Activated T-cell treated with anti-CD3 and anti-CD28 coated beads, Interleukin-2, amount 50 U/mL, for 24 hours (primary cell): ENCODE measurements around the gene ZNF81.
A peak's percentile ranks its signal among the peaks of the same experiment; 100 is the strongest.
"Not testable (repeated sequence)": the region's sequence is repeated elsewhere in the genome, so short reads cannot be mapped to it uniquely, and the experiment has no call there.

Experiments used
- DNase-seq: peaks from one replicate; pipeline ENCODE4 v3.0.0-alpha.2; 2020
- H3K27ac Mint-ChIP-seq: 2 replicates; pipeline ENCODE4 v1.8.0; 2020; ENCODE audit warnings: mild to moderate bottlenecking, mixed read lengths
- H3K27me3 Mint-ChIP-seq: 2 replicates; pipeline ENCODE4 v1.8.0; 2020; ENCODE audit warnings: mixed read lengths
- H3K36me3 Mint-ChIP-seq: 2 replicates; pipeline ENCODE4 v1.8.0; 2020; ENCODE audit warnings: low read depth, mixed read lengths
- H3K4me1 Mint-ChIP-seq: 2 replicates; pipeline ENCODE4 v1.8.0; 2020; ENCODE audit warnings: low read depth, mixed read lengths
- H3K4me3 Mint-ChIP-seq: 2 replicates; pipeline ENCODE4 v1.8.0; 2020; ENCODE audit warnings: mild to moderate bottlenecking, moderate library complexity, mixed read lengths
- H3K9me3 Mint-ChIP-seq: 2 replicates; pipeline ENCODE4 v1.8.0; 2020; ENCODE audit warnings: mixed read lengths

The ZNF81 gene

GRCh38 chrX:47815901-47816845, 20.5 kb upstream of the ZNF81 start:
- H3K4me1 Mint-ChIP-seq, result no peaks in the 10 kb centered on the region
- no peaks in the 10 kb centered on the region for H3K9me3 Mint-ChIP-seq
- H3K27ac Mint-ChIP-seq, result no peak overlapping the region
- H3K27me3 Mint-ChIP-seq, result peaks cover 65% of the 10 kb centered on the region
- no peaks in the 10 kb centered on the region for H3K36me3 Mint-ChIP-seq
- DNase-seq, result no peak
- H3K4me3 Mint-ChIP-seq, result no peak overlapping the region

GRCh38 chrX:47817421-47817820, 19.3 kb upstream of the ZNF81 start:
- Mint-ChIP-seq H3K4me3 (no peak overlapping the region), H3K4me1 (no peaks in the 10 kb centered on the region), H3K27ac (no peak overlapping the region), H3K27me3 (peaks cover 57% of the 10 kb centered on the region), H3K36me3 (no peaks in the 10 kb centered on the region), H3K9me3 (no peaks in the 10 kb centered on the region)
- no peak for DNase-seq

GRCh38 chrX:47817897-47818296, 18.8 kb upstream of the ZNF81 start:
- no peak for DNase-seq
- Mint-ChIP-seq H3K27me3 (peaks cover 57% of the 10 kb centered on the region), H3K36me3 (no peaks in the 10 kb centered on the region), H3K4me1 (peaks cover 2% of the 10 kb centered on the region), H3K4me3 (no peak overlapping the region), H3K9me3 (no peaks in the 10 kb centered on the region), H3K27ac (no peak overlapping the region)

- no peaks in the 10 kb centered on the region for H3K9me3 Mint-ChIP-seq
- no peaks in the 10 kb centered on the region for H3K36me3 Mint-ChIP-seq
- H3K4me1 Mint-ChIP-seq, result no peaks in the 10 kb centered on the region
- no peak for DNase-seq
- peaks cover 20% of the 10 kb centered on the region for H3K27me3 Mint-ChIP-seq
- H3K4me3 Mint-ChIP-seq, result no peak overlapping the region
- no peak overlapping the region for H3K27ac Mint-ChIP-seq
These were observed 7.7 kb upstream of the ZNF81 start for GRCh38 chrX:47828984-47829383.

GRCh38 chrX:47831788-47832187, 4.9 kb upstream of the ZNF81 start:
- peak; percentile 63 for DNase-seq
- Mint-ChIP-seq H3K27ac (no peak overlapping the region), H3K4me3 (no peak overlapping the region), H3K27me3 (peaks cover 12% of the 10 kb centered on the region), H3K9me3 (no peaks in the 10 kb centered on the region), H3K36me3 (peaks cover 6% of the 10 kb centered on the region), H3K4me1 (peaks cover 11% of the 10 kb centered on the region)

- no peaks in the 10 kb centered on the region for H3K9me3 Mint-ChIP-seq
- no peak overlapping the region for H3K27ac Mint-ChIP-seq
- peaks cover 24% of the 10 kb centered on the region for H3K4me1 Mint-ChIP-seq
- peaks cover 18% of the 10 kb centered on the region for H3K36me3 Mint-ChIP-seq
- H3K4me3 Mint-ChIP-seq, result no peak overlapping the region
- DNase-seq, result no peak
- peaks cover 13% of the 10 kb centered on the region for H3K27me3 Mint-ChIP-seq
These were observed 1.7 kb downstream of the ZNF81 start for GRCh38 chrX:47838361-47838760.

- H3K36me3 Mint-ChIP-seq, result peaks cover 19% of the 10 kb centered on the region
- H3K27me3 Mint-ChIP-seq, result peaks cover 20% of the 10 kb centered on the region
- no peak overlapping the region for H3K4me3 Mint-ChIP-seq
- no peak overlapping the region for H3K27ac Mint-ChIP-seq
- no peak for DNase-seq
- H3K9me3 Mint-ChIP-seq, result no peaks in the 10 kb centered on the region
- peaks cover 21% of the 10 kb centered on the region for H3K4me1 Mint-ChIP-seq
These were observed 3.4 kb downstream of the ZNF81 start for GRCh38 chrX:47840111-47840510.

GRCh38 chrX:47843363-47843762, 6.7 kb downstream of the ZNF81 start:
- Mint-ChIP-seq H3K4me3 (no peak overlapping the region), H3K36me3 (peaks cover 34% of the 10 kb centered on the region), H3K4me1 (peaks cover 5% of the 10 kb centered on the region), H3K27me3 (peaks cover 31% of the 10 kb centered on the region), H3K9me3 (no peaks in the 10 kb centered on the region), H3K27ac (no peak overlapping the region)
- no peak for DNase-seq

- Mint-ChIP-seq H3K9me3 (no peaks in the 10 kb centered on the region), H3K4me3 (no peak overlapping the region), H3K27me3 (peaks cover 31% of the 10 kb centered on the region), H3K36me3 (peaks cover 36% of the 10 kb centered on the region), H3K4me1 (peaks cover 2% of the 10 kb centered on the region), H3K27ac (no peak overlapping the region)
- DNase-seq, result no peak
These were observed 7.4 kb downstream of the ZNF81 start for GRCh38 chrX:47844117-47844516.

- H3K36me3 Mint-ChIP-seq, result peaks cover 37% of the 10 kb centered on the region
- H3K9me3 Mint-ChIP-seq, result no peaks in the 10 kb centered on the region
- H3K27ac Mint-ChIP-seq, result no peak overlapping the region
- H3K4me3 Mint-ChIP-seq, result no peak overlapping the region
- DNase-seq, result no peak
- peaks cover 31% of the 10 kb centered on the region for H3K27me3 Mint-ChIP-seq
- peaks cover 6% of the 10 kb centered on the region for H3K4me1 Mint-ChIP-seq
These were observed 9.3 kb downstream of the ZNF81 start for GRCh38 chrX:47846040-47846439.

- no peaks in the 10 kb centered on the region for H3K9me3 Mint-ChIP-seq
- peaks cover 5% of the 10 kb centered on the region for H3K4me1 Mint-ChIP-seq
- peaks cover 52% of the 10 kb centered on the region for H3K36me3 Mint-ChIP-seq
- peaks cover 28% of the 10 kb centered on the region for H3K27me3 Mint-ChIP-seq
- no peak for DNase-seq
- no peak overlapping the region for H3K4me3 Mint-ChIP-seq
- H3K27ac Mint-ChIP-seq, result no peak overlapping the region
These were observed 13.1 kb downstream of the ZNF81 start for GRCh38 chrX:47849778-47850177.

GRCh38 chrX:47850389-47850788, 13.7 kb downstream of the ZNF81 start:
- Mint-ChIP-seq H3K27me3 (peaks cover 25% of the 10 kb centered on the region), H3K36me3 (peaks cover 49% of the 10 kb centered on the region)
- H3K9me3 Mint-ChIP-seq, H3K27ac Mint-ChIP-seq, H3K4me1 Mint-ChIP-seq, DNase-seq, H3K4me3 Mint-ChIP-seq: not testable (repeated sequence)

- Mint-ChIP-seq H3K36me3 (peaks cover 49% of the 10 kb centered on the region), H3K27me3 (peaks cover 22% of the 10 kb centered on the region), H3K27ac (no peak overlapping the region), H3K4me1 (peaks cover 4% of the 10 kb centered on the region), H3K4me3 (no peak overlapping the region), H3K9me3 (no peaks in the 10 kb centered on the region)
- DNase-seq, result no peak
These were observed 14.2 kb downstream of the ZNF81 start for GRCh38 chrX:47850901-47851300.

- peaks cover 35% of the 10 kb centered on the region for H3K36me3 Mint-ChIP-seq
- no peaks in the 10 kb centered on the region for H3K9me3 Mint-ChIP-seq
- DNase-seq, result no peak
- peaks cover 4% of the 10 kb centered on the region for H3K4me1 Mint-ChIP-seq
- no peak overlapping the region for H3K27ac Mint-ChIP-seq
- H3K27me3 Mint-ChIP-seq, result peaks cover 22% of the 10 kb centered on the region
- H3K4me3 Mint-ChIP-seq, result no peak overlapping the region
These were observed 17.8 kb downstream of the ZNF81 start for GRCh38 chrX:47854474-47854873.

GRCh38 chrX:47859686-47860085, 23.0 kb downstream of the ZNF81 start:
- Mint-ChIP-seq H3K4me3 (no peak overlapping the region), H3K27ac (no peak overlapping the region), H3K36me3 (peaks cover 30% of the 10 kb centered on the region), H3K9me3 (no peaks in the 10 kb centered on the region), H3K4me1 (no peaks in the 10 kb centered on the region), H3K27me3 (peaks cover 12% of the 10 kb centered on the region)
- no peak for DNase-seq
